Liver (tissue), 9 donors: ENCODE results near the gene PLXNB1. TPM values are rescaled to one million over a fixed set of nuclear protein-coding genes. Genes with fewer than 3 reads are reported as not detected.
A peak's percentile ranks its signal among the peaks of the same experiment; 100 is the strongest.

Experiments used
- DNase-seq: peaks from one replicate; pipeline ENCODE4 v3.0.0-alpha.2; 2017; ENCODE audit warnings: low spot score
- H3K27ac ChIP-seq, 2 donors: one replicate each; pipeline ENCODE4 v1.7.0; 2013; ENCODE audit warnings: inconsistent platforms in 2 of 2, low read length in 2 of 2, control low read depth in 1 of 2, low read depth in 1 of 2, mild to moderate bottlenecking in 1 of 2
- H3K27me3 ChIP-seq, 4 donors: one replicate each; pipeline versions ENCODE4 v1.6.1 to v1.7.0; 2013; ENCODE audit warnings: low read length in 3 of 4, inconsistent platforms in 1 of 4, mild to moderate bottlenecking in 1 of 4, moderate library complexity in 1 of 4; ENCODE audit not compliant: control insufficient read depth in 4 of 4, insufficient read depth in 4 of 4
- H3K36me3 ChIP-seq, 4 donors: one replicate each; pipeline versions ENCODE4 v1.6.1 to v1.7.0; 2013; ENCODE audit warnings: low read length in 3 of 4, mild to moderate bottlenecking in 3 of 4, low read depth in 1 of 4, moderate library complexity in 1 of 4; ENCODE audit not compliant: control insufficient read depth in 4 of 4, insufficient read depth in 3 of 4
- H3K4me1 ChIP-seq, 4 donors: one replicate each; pipeline versions ENCODE4 v1.6.1 to v1.7.0; 2013; ENCODE audit warnings: low read length in 3 of 4, mild to moderate bottlenecking in 3 of 4, moderate library complexity in 1 of 4; ENCODE audit not compliant: control insufficient read depth in 4 of 4, insufficient read depth in 4 of 4
- H3K4me3 ChIP-seq, 3 donors: one replicate each; pipeline versions ENCODE4 v1.6.1 to v1.7.0; 2013; ENCODE audit warnings: low read length in 3 of 3, control low read depth in 1 of 3, low read depth in 1 of 3, mild to moderate bottlenecking in 1 of 3
- H3K9ac ChIP-seq, 2 donors: one replicate each; pipeline ENCODE4 v1.7.0; 2013; ENCODE audit warnings: low read length in 2 of 2, mild to moderate bottlenecking in 2 of 2, moderate library complexity in 2 of 2, control low read depth in 1 of 2, low read depth in 1 of 2
- H3K9me3 ChIP-seq, 4 donors: one replicate each; pipeline versions ENCODE4 v1.6.1 to v1.7.0; 2013; ENCODE audit warnings: low read length in 3 of 4; ENCODE audit not compliant: control insufficient read depth in 4 of 4
- EGR1 ChIP-seq, 2 donors: IDR thresholded peaks; 2 replicates each; pipeline ENCODE4 v1.6.1; 2016 to 2018; ENCODE audit warnings: antibody characterized with exemption in 2 of 2, low read depth in 2 of 2
- FOXA1 ChIP-seq: IDR thresholded peaks from 2 replicates; pipeline ENCODE4 v1.6.1; 2016; ENCODE audit warnings: antibody characterized with exemption
- GABPA ChIP-seq, 2 donors: IDR thresholded peaks in 1 of 2; conservative IDR thresholded peaks in 1 of 2; 2 replicates each; pipeline ENCODE4 v1.6.1; 2016; ENCODE audit warnings: antibody characterized with exemption in 2 of 2, mild to moderate bottlenecking in 1 of 2, moderate library complexity in 1 of 2
- HNF4A ChIP-seq, 2 donors: conservative IDR thresholded peaks; 2 replicates each; pipeline ENCODE4 v1.6.1; 2016; ENCODE audit warnings: antibody characterized with exemption in 2 of 2, mild to moderate bottlenecking in 2 of 2
- HNF4G ChIP-seq: IDR thresholded peaks from 2 replicates; pipeline ENCODE4 v1.6.1; 2016; ENCODE audit warnings: antibody characterized with exemption
- JUND ChIP-seq, 2 donors: IDR thresholded peaks; 2 replicates each; pipeline ENCODE4 v1.6.1; 2016; ENCODE audit warnings: antibody characterized with exemption in 2 of 2
- NR2F2 ChIP-seq: IDR thresholded peaks from 2 replicates; pipeline ENCODE4 v1.6.1; 2016; ENCODE audit warnings: antibody characterized with exemption
- RAD21 ChIP-seq, 2 donors: IDR thresholded peaks; 2 replicates each; pipeline ENCODE4 v1.6.1; 2016; ENCODE audit warnings: antibody characterized with exemption in 2 of 2, mild to moderate bottlenecking in 2 of 2
- RXRA ChIP-seq, 2 donors: IDR thresholded peaks; 2 replicates each; pipeline ENCODE4 v1.6.1; 2017 to 2018; ENCODE audit warnings: antibody characterized with exemption in 2 of 2, mild to moderate bottlenecking in 1 of 2
- SP1 ChIP-seq: IDR thresholded peaks from 2 replicates; pipeline ENCODE4 v1.6.1; 2018; ENCODE audit warnings: antibody characterized with exemption, mild to moderate bottlenecking
- TAF1 ChIP-seq: conservative IDR thresholded peaks from 2 replicates; pipeline ENCODE4 v1.6.1; 2016; ENCODE audit warnings: antibody characterized with exemption, mild to moderate bottlenecking
- YY1 ChIP-seq: IDR thresholded peaks from 2 replicates; pipeline ENCODE4 v1.6.1; 2016; ENCODE audit warnings: antibody characterized with exemption, mild to moderate bottlenecking
- WGBS: extraction: QIAGEN DNeasy Blood & Tissue Kit; methylation state at CpG from one replicate; pipeline ENCODE4 v1.1.7; 2013; 5-methylcytosine and 5-hydroxymethylcytosine counted together
- polyA plus RNA-seq, 2 donors: library from polyadenylated mRNA; stranded (reverse) in 1 of 2; unstranded in 1 of 2; fragments of 200-250 nt in 1 of 2; fragments of >200 nt in 1 of 2; fragmentation: Nextera tagmentation in 1 of 2; extraction: Ambion mirVana in 1 of 2; gene quantifications; one replicate each; pipeline versions ENCODE4 v1.2.1 to v1.2.3, GENCODE V29; 2013 to 2015
- total RNA-seq, 2 donors: library from RNA; depleted of rRNA; stranded (reverse); fragments of >200 nt; gene quantifications; one replicate each; pipeline ENCODE4 v1.2.3, GENCODE V29; 2014
- TF ChIP-seq, protein P1 (sequence below): fragments of 150-350 bp; IDR thresholded peaks from 2 replicates; pipeline ENCODE4 v1.5.1; 2017; ENCODE audit warnings: improper control_type of control experiment, low read depth, low read length; ENCODE audit not compliant: missing input control
- TF ChIP-seq, protein P2 (sequence below): IDR thresholded peaks from 2 replicates; pipeline ENCODE4 v1.6.1; 2016; ENCODE audit warnings: antibody characterized with exemption
- TF ChIP-seq, protein P3 (sequence below): IDR thresholded peaks from 2 replicates; pipeline ENCODE4 v1.6.1; 2016; ENCODE audit warnings: antibody characterized with exemption, mild to moderate bottlenecking
- donor health status: healthy.
- donor health status: healthy.
- donor health status: healthy.
- donor health status: healthy.
- donor health status: healthy.

The PLXNB1 gene
- total and polyA plus RNA-seq, 4 donors: 38.1 to 204 (median 72.9) TPM

GRCh38 chr3:48466386-48467109, 36.7 kb upstream of the PLXNB1 start:
- no peak for DNase-seq
- H3K27me3 ChIP-seq: no peaks in the 10 kb centered on the region
- no peaks in the 10 kb centered on the region for H3K9me3 ChIP-seq
- H3K9ac ChIP-seq: peak overlapping the region; percentile 43 to 72
- H3K4me3 ChIP-seq: peak overlapping the region; percentile 49 to 59 (median 50)
- peaks cover 0 to 5% (median under 1%) of the 10 kb centered on the region in 4 donors for H3K36me3 ChIP-seq
- WGBS: 40% methylated on average over 19 of the region's 19 CpGs
- peaks cover 15 to 62% (median 51%) of the 10 kb centered on the region in 4 donors for H3K4me1 ChIP-seq
- peak overlapping the region; percentile 92 to 95 for H3K27ac ChIP-seq
- TF ChIP-seq HNF4G (no peak), YY1 (no peak), RAD21 (IDR thresholded peaks at IDR 0.05) (no peak)
- TF ChIP-seq, protein P1, sequence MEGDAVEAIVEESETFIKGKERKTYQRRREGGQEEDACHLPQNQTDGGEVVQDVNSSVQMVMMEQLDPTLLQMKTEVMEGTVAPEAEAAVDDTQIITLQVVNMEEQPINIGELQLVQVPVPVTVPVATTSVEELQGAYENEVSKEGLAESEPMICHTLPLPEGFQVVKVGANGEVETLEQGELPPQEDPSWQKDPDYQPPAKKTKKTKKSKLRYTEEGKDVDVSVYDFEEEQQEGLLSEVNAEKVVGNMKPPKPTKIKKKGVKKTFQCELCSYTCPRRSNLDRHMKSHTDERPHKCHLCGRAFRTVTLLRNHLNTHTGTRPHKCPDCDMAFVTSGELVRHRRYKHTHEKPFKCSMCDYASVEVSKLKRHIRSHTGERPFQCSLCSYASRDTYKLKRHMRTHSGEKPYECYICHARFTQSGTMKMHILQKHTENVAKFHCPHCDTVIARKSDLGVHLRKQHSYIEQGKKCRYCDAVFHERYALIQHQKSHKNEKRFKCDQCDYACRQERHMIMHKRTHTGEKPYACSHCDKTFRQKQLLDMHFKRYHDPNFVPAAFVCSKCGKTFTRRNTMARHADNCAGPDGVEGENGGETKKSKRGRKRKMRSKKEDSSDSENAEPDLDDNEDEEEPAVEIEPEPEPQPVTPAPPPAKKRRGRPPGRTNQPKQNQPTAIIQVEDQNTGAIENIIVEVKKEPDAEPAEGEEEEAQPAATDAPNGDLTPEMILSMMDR: no peak

DNA sequence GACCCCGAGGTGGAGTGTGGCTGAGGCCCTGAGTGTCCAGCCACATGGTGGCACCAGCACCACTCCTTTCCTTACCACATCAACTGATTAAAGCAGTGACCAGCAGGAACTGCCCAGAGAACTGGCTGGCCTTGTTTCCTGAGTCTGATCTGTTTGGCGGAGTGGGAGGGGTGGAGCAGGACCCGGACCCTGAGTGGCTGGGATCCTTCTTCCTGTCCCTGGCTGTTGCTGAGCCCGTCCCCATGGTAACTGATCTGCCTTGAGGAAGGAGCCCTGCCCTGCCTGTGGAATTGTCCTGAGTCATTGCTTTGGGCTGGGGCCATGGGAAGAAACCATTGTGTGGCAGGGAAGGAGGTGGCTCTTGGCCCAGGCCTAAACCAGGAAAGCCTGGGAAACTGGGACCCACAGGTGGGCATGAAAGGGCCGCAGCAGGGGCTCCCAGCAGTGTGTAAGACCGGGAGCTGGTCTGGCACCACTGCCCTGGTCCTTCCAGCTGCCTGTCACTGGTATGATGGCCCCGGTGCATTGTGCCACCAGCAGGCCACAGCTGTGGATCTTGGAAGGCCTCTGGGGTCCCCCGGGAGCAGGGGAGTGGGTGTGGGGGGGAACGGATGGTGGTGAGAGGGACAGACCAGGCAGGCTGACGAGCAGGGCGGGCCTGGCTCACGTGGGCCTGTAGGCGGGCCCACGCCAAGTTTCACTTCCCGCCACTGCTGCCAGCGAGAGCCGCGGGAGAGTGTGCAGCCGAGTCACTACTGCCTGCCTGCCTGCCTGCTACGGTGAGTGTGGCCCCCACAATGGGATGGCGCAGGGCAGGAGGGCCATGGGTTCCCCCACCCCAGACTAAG, 35.9 kb upstream of the PLXNB1 start:
- DNase-seq: peak; percentile 76
- no peaks in the 10 kb centered on the region for H3K27me3 ChIP-seq
- H3K27ac ChIP-seq: peak overlapping the region; percentile 92 to 95
- 19% methylated on average over 21 of the region's 21 CpGs for WGBS
- peak overlapping the region; percentile 49 to 59 (median 50) for H3K4me3 ChIP-seq
- no peak for TF ChIP-seq HNF4G
- no peak for TF ChIP-seq TAF1
- peak; percentile 72 for TF ChIP-seq SP1
- peak; percentile 54 to 59 for TF ChIP-seq RXRA (IDR thresholded peaks at IDR 0.05)
- peak; percentile 63 to 81 for TF ChIP-seq JUND (IDR thresholded peaks at IDR 0.05)
- TF ChIP-seq, protein P1: peak; percentile 71
- TF ChIP-seq FOXA1: no peak
- TF ChIP-seq GABPA (IDR thresholded peaks at IDR 0.05 in 1 of 2, conservative IDR thresholded peaks at IDR 0.05 in 1 of 2): peak in 1 of 2 donors; percentile 75
- TF ChIP-seq HNF4A (conservative IDR thresholded peaks at IDR 0.05): peak in 1 of 2 donors; percentile 45
- peak; percentile 96 to 98 for TF ChIP-seq RAD21 (IDR thresholded peaks at IDR 0.05)
- peak; percentile 71 for TF ChIP-seq YY1
- TF ChIP-seq, protein P2, sequence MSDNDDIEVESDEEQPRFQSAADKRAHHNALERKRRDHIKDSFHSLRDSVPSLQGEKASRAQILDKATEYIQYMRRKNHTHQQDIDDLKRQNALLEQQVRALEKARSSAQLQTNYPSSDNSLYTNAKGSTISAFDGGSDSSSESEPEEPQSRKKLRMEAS: no peak
- TF ChIP-seq EGR1 (IDR thresholded peaks at IDR 0.05; ENCODE audit: low read depth in 2 of 2): no peak
- TF ChIP-seq NR2F2: peak; percentile 82
- TF ChIP-seq, protein P3, sequence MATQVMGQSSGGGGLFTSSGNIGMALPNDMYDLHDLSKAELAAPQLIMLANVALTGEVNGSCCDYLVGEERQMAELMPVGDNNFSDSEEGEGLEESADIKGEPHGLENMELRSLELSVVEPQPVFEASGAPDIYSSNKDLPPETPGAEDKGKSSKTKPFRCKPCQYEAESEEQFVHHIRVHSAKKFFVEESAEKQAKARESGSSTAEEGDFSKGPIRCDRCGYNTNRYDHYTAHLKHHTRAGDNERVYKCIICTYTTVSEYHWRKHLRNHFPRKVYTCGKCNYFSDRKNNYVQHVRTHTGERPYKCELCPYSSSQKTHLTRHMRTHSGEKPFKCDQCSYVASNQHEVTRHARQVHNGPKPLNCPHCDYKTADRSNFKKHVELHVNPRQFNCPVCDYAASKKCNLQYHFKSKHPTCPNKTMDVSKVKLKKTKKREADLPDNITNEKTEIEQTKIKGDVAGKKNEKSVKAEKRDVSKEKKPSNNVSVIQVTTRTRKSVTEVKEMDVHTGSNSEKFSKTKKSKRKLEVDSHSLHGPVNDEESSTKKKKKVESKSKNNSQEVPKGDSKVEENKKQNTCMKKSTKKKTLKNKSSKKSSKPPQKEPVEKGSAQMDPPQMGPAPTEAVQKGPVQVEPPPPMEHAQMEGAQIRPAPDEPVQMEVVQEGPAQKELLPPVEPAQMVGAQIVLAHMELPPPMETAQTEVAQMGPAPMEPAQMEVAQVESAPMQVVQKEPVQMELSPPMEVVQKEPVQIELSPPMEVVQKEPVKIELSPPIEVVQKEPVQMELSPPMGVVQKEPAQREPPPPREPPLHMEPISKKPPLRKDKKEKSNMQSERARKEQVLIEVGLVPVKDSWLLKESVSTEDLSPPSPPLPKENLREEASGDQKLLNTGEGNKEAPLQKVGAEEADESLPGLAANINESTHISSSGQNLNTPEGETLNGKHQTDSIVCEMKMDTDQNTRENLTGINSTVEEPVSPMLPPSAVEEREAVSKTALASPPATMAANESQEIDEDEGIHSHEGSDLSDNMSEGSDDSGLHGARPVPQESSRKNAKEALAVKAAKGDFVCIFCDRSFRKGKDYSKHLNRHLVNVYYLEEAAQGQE: peak; percentile 19
- H3K9me3 ChIP-seq: no peaks in the 10 kb centered on the region
- H3K36me3 ChIP-seq: peaks cover 0 to 11% (median 7%) of the 10 kb centered on the region in 4 donors
- H3K4me1 ChIP-seq: peaks cover 15 to 58% (median 46%) of the 10 kb centered on the region in 4 donors
- H3K9ac ChIP-seq: peak overlapping the region; percentile 65 to 72
